Stimulated activated CD8-positive, alpha-beta memory T cell treated with anti-CD3 and anti-CD28 coated beads, Interleukin-7, amount 100 ng/mL, for 1 hour (primary cell): Measurements from ENCODE around the gene MPPED1.

Experiments used
- DNase-seq, 2 donors: peaks; one replicate each; pipeline ENCODE4 v3.0.0-alpha.2; 2020; ENCODE audit warnings: low read depth in 2 of 2

Gene MPPED1

DNA sequence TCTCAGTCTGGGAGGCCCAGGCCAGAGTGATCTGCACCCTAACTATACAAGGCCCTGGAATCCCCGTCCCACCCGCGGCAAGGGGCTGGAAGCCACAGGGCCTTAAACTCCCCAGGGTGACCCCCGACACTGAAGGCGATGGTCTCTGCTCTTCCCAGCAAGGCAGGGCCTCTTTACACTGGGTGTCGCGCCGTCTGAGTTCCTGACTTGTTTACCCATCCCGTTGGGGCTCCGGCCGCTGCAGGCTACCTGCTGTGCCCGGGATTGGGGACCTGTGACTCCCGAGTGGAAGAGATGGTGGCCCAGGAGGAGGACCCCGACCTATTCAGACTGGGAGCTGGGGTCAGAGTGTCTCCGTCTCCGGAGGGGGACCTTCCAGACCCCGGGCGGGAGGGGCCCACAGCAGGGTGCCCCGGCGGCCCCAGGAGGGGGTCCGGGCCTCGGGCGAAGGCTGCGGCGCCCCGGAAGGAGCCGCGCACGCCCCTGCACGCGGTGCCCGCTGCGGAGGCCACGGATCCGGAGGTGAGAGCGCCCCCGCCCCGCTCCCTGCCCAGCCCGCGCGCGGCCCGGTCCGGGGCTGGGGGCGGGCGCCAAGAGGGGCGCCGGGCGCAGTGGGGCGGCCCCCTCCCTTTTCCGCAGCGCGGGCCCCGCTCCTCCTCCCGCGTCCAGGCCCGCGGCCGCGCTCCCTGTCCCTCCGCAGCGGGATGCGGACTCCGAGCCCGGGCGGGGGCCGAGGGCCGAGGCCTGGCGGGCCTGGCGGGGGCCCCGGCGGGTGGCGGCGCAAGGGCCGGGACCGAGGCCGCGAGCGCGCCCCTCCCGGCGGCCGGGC is 560 bp upstream of the MPPED1 start:
- DNase-seq, result no peak

DNA sequence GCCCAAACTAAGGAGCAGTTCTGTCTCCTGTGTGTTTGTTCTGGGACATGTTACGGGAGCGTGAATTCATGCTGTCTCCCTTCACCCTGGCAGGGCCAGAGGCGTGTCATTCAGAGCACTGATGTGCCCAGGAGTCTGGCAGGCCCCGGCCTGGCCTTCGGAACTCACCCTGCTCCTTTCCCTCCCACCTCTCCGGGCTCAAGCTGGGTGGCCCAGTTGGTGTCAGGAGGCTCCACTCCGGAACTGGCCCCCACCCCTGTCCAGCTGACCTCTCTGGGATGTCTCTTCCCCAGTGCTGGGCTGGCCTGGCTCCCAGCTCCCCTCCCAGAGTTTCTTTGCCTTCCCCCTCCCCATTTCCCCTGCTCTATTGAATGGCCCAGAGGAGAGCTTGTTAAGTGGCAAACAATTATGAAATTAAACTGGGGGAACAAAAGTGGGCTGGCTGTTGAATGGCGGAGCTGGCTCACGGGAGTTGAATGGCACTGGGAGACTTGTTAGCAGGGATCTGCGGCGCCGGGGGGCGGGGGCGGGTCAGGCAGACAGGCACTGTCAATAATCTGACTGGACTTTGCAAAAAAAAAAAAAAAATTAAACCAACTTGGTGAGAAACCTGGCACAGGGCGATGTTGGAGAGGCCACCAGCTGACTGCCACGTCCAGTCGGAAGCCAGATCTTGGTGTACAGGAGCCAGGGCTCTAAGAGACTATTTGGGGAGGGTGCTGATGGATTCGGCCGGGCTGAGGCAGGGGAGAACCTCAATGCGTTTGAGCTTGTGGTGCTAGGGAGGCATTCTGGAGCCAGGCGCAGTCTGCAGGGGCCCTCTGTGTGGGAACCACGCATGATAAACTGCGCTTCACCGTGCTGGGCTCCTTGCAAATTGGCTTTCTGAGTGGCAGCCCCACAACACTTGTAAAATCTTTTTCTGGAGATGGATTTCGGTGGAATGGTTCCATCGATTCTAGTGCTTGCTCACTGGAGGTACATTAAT is 1.3 kb downstream of the MPPED1 start:
- DNase-seq, result no peak

DNA sequence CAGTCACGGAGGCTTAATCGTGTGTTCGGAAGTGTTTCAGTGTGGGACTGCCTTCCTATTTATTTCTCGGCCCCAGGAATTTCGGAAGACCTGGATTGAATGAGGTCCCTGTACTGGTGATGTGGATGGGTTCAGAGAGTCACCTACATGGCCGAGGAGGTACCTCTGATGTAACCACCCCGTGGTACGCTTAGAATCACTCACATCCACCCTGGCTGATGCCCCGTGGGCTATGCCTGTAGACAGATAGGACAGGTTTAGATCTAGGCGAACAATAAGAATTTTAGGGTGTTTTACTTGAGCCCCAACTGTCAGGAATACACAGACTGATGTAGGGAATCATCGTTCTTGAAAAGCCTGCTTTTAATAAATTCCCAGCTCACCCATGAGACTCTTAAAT is 2.0 kb downstream of the MPPED1 start:
- DNase-seq, result no peak

DNA sequence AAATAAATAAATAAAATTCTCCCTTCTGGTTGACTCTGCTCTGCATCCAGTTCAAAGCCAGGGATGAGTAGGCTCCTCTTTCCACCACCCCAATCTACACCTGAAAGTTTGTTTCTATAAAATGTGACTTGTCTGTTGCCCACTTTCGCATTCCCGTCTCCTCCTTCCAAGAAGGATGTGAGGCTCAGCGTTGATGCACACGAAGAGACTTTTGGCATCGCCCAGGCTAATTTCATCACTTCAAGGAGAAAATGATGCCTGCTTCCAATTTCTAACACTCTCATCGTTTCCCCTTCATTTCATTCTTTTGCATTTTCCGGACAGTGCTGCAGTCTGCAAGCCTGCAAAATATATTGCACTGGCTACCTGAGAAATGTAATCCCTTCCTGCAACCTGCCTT is 3.9 kb downstream of the MPPED1 start:
- DNase-seq, result no peak

DNA sequence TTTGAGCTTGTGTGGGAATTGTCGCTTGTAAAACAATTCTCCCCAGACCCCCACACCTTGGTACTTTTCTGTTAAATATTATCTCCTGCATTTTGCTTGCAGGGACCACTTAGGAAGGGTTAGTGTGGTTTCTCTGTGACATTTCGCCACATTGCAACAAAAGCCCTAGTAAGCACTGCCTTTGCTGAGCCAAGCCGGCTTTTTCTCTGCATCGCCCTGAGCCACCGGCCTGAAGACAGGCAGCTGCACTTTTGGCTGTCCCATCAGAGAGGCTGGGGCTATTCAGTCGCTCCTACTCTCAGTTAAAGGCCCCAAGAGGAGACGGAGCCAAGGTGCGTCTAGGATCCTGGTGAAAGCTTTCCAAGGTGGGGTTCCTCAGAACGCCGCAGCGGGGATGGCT is 5.7 kb downstream of the MPPED1 start:
- DNase-seq, result no peak

DNA sequence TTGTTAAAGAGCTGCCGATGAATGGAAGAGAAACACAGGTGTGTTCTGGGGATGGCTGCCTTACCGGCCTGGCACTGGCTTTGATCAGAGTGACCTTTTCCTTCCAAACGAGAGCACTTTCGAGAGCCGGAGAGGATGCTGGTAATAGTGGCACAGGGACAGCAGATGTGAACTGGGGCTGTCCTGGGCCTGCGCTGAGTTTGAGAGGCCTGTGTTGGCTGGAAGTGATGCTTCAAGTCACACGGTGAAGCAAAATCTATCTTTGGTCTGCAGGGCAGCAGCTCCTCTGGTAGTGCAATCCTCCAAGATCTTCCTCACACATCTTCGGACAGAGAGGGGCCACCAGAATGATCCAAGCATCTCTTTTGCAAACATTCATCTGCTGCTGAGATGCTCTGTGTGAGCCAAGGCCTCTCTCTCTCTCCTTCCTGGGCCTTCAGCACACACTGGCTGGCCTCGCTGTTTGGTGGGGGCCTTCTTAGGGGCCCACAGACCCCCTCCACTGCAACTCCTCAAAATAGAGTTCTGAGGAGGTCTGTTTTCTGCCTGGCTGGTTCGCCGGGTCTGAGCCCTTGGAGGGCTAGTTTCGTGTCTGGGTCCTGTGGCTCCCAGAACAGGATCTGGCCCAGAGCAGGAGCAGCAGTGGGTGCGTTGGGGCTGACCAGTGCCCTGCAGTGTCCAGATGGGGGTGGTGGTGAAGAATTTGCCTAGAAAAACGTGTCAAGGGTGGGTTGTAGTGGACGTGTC is 6.4 kb downstream of the MPPED1 start:
- DNase-seq, result no peak

DNA sequence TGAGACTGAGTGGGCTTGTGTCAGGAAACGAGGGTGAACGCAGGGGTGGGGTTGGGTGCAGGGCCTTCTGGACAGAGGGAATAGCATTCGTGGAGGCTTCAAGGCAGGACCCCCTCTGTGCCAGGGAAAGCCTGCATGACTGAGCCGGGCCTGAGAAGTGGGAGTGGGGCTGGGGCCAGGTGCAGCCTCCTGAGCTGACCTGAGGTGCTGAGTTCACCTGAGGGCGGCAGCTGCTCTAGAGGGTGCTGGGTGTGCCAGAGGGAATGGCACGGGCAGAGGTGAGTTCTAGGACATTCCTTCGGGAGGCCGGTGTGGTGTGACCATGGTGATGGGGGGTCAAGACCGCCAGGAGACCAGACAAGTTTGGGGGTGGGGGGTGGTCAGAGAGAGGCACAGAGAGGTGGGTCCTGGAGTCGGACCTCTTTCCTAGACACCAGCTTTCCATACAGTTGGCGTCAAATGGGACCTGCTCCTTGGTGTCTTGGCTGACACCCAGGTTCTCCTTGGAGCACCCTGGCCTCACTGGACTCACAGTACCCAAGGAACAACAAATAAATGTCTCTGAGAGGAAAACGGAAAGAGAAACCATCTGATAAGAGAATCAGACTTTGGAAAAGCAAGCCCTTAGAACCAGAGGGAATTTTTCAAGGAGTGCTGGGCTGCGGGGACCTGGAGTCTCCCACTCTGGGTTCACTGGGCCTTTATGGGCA is 7.7 kb downstream of the MPPED1 start:
- no peak for DNase-seq

DNA sequence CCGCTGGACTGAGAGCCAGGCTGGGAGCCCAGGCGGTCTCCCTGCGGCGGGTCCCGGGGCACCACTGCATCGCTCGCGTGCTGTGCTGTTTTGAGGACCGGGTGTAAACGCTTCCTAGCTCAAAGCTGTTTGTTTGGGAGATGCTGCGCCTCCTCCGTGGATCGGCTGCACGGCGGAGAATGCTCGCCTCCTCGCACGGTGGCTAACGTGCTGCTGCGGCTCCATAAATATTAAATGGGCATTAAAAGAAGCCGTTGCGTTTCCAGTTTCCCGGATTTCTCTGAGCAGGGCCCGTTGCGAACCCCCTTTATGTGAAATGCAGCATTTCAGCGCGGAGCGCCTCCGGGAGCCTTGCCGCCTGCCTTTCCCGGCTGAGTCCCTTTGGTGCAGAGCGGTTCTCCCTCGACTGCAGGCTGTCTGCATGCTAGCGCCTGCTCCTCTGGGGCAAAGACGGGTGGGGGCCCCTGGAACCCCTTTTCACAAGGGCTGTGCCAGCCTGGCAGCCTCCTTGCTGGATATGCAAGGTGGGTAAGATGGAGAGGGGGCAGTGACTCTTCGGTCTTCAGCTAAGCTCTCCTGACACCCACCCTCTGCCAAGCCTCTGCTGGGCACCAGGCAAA is 9.3 kb downstream of the MPPED1 start:
- DNase-seq, result no peak

DNA sequence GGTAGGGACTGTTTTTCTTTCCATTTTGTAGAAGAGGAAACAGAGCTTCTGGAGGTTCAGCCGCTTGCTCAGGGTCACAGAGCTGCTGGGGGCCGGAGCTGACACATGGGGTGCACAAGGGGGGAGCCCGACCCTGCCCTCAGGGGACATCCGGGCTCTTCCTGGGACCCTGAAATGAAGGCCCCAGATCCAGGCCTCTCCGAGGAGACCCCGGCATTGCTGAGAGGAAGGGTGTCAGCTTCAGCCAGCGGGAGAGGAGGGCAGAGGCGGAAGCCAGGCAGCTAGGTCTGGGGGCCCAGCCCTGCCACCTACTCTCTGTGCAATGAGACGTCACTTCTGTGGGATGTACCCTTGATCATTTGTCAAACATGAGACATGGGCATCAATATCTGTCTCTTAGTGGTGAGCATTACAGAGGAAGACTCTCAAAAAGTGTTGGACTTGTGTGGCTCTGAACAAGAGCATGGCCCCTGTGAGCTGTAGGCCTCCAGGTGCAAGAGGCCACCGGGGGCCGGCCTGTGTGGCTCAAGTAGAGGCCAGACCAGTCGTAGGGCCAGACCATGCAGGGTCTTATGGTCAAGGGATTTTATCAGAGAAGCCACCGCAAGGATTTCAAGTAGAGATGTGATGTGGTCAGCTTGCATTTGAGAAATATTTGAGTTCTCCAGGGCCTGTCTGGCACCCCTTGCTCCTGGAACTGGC is 10.3 kb downstream of the MPPED1 start:
- no peak for DNase-seq

DNA sequence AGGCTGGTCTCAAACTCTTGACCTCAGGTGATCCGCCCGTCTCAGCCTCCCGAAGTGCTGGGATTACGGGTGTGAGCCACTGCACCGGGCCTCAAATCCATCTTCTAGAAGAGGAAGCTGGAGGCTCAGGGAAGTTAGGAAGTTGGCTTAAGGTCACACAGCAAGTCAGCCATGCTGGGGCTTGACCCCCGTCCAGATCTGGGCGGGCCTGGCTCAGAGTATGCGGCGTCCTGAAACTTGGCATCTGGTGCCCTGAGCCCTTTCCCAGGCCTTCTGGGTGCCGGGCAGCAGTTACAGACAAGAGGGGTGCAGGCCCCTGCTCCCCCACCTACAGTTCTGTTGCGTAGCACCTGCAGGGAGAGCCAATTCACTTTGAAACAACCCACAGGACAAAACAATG is 11.2 kb downstream of the MPPED1 start:
- DNase-seq, result no peak

DNA sequence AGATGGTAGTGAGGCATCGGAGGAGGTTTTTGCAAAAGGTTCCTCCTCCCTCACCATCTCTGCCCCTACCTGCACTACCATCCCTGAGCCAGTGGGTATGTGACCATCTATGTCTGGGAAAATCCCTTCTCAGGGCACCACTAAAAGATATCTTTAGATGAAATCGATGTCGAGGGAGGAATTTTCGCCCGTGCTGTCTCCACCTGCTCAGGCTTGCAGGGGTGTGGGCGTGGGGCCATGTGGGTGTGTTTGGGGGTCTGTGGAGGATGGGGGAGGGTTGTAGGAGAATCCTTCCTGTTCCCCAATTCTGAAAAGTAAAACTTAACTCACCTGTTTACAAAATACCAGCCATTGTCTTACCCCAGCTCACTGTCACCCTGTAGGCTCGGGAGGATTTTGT is 12.4 kb downstream of the MPPED1 start:
- DNase-seq, result no peak

DNA sequence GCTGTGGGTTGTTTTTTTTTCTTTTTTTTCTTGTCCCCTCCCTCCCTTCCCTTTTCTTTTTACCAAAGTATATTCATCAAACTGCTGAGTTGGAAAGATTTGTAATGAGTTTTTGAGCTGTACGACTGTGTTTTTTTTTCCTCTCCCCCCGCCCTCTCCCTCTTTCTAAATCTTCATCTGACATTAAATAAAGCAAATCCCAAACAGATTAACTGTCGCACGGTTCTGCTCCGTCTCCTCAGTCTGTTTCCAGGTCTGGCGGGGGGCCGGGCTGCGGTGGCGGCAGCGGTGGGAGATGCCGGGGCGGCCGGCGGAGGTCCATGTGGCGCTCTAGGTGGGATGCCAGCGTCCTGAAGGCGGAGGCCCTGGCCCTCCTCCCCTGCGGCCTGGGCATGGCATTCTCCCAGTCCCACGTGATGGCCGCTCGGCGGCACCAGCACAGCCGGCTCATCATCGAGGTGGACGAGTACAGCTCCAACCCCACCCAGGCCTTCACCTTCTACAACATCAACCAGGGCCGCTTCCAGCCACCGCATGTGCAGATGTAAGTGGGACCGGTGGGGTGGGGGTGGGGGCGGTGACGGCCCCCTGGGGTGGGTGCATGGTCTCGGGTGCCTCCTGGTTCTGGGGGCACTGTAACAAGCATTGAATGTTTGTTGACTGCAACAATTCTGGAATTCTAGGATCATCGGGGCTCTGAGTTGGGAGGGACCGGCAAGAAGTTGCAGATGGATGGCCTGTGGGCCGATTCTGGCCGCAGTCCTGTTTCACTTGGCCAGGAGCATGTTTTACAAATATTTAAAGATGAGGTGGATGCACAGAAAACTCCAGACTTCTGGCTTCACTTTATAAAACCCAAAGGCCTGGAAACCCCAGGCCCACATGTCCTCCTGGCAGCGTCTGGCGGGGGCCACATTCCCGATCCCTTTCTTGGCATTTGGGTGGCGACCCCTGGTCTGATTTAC is 13.1 kb downstream of the MPPED1 start:
- no peak for DNase-seq

DNA sequence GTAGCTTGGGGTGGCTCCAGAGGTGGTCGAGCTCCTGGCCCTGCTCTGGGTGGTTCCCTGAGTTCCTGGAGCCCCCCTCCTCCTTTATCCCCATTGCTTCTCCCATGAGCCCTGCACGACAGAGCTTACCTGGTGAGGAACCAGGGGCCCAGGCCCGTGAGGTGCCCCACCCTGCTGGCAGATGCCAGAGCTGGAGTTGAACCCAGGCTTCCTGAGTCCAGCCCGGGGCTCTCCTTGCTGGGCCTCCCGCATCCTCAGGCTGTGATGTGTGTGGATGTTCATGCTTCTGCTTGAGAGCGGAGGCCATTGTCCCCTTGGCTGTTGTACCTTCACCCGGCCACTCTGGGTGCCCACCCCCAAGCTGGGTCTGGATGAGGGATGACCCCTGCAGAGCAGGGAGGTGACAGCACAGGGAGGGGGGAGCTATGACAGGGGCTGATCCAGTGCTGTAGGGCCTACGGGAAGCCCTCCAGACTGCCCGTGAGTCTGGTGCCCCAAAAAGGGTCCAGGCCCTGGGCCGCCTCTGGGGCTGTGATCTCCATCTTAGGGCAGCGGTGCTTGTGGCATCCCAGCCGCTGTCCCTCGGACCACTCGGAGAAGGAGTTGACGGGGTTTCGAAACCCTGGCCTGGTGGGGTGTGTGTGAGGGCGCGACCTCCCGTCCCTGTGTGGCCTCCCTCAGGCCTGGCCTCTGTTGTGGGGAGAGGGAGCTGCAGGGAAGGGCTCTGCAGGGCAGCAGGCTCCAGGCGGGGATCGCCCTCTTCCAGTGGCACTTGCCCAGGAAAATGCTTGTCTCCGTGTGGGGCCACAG is 14.4 kb downstream of the MPPED1 start:
- DNase-seq, result no peak

DNA sequence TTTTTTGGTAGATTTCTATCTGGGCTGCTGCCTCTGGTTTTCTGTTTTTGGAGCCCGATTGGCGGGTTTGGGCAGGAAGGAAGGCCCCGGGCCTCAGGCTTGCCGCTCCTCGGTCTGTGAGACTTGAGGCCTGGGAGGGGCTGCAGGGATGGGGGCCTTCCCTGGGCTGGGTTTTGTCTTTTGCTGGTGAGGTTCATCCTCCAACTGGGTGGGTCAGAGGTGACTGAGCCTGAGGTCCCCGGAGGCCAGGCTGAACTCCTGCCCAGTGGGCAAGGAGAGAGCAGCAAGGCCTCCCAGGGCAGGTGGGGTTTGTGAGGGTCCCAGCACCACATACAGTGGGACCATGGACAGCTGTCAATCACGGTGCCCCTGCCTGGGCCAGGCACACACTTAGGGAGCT is 15.0 kb downstream of the MPPED1 start:
- no peak for DNase-seq

DNA sequence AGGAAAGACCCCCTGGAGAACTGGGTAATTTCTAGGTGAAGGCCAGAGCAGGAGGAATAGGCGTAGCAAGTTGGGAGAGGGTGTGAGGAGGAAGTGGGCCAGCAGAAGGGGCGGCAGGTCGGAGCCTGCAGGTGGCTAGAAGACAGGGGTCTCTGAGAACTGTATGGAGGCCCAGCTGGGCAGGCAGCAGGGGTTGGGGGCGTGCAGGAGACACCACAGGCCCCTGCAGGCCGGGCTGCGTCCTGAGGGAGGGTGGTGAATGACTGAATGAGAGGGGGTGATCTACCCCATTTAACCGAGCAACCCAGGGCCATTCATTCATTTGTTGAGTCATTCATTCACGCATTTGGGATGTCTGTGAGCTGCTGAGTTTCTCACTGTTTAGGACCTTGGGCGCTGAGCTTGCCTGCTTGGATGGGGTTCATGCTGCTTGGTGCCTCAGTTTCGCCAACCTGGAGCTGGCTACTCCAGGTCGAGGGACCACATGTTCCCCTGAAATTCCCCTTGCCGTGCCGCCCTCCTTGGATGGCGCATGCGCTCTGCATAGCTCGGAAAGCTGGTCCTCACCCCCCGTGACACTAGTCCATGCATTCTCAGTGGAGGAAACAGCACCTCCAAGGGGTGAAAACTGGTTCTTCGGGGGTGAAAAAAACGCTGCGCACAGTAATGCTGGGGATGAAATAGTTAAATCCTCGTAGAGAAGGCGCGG is 15.6 kb downstream of the MPPED1 start:
- no peak for DNase-seq

DNA sequence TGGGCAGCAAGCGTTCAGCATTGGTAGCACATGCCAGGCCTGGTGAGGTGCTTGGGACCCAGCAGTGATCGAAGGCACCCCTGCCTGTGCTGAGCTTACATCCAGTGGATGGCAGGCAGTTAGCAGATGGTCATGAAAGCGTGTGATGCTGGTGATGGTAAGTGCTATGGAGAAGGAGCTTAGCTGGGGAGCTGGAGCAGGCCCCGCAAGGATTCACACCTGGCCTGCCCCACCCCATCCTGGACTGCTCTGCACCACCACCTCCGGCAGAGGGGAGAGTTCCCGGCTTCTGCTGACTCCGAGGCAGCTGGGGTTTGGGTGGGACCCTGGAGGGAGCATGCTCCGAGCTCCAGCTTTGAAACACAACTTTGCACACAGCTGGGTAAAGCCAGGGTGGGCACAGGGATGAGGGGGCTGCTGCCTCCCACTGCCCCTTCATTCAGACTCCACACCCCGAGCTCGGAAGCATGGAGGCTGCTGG is 16.2 kb downstream of the MPPED1 start:
- DNase-seq, result no peak

DNA sequence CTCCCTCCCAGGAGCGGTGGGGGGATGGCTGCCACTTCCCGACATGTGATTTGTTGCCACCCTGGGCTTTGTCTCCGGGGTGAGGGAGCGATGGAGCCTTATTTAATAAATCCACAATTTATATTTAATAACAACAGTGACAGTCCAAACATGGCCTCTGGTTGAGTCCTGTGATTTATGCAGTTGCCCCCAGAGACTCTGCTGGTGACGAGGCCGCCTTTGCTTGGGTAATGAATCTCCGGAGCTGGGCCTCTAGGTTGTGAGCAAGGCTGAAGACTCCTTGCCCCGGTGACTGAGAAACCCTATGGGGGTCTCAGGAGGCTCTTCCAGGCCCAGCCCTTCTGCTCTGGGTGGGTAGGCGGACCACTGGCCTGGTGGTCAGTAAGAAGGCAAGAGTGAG is 16.7 kb downstream of the MPPED1 start:
- no peak for DNase-seq

DNA sequence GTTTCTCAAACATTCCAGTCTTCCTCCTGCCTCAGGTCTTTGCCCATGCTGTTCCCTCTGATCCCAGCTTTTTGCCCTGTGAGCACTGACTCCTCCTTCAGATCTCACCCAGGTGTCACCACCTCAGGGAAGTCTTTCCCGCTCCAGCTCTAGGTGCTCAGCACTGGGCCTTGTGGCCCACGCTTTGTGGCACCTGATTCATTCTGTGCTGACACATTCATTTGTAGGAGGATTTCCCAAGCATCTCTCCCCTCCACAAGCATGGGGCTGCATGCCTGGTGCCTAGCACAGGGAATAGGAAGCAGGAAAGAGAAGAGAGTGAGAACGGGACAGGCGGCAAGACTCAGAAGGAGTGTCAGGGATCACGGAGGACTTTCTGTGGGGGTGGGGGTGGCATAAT is 17.6 kb downstream of the MPPED1 start:
- no peak for DNase-seq
